Stimulated activated CD8-positive, alpha-beta memory T cell treated with anti-CD3 and anti-CD28 coated beads, Interleukin-15, amount 100 ng/mL, for 1 hour (primary cell): Measurements from ENCODE around the gene TMPRSS15.

Experiments
- DNase-seq: peaks from one replicate; pipeline ENCODE4 v3.0.0-alpha.2; 2020; ENCODE audit warnings: low read depth

TMPRSS15 gene

DNA sequence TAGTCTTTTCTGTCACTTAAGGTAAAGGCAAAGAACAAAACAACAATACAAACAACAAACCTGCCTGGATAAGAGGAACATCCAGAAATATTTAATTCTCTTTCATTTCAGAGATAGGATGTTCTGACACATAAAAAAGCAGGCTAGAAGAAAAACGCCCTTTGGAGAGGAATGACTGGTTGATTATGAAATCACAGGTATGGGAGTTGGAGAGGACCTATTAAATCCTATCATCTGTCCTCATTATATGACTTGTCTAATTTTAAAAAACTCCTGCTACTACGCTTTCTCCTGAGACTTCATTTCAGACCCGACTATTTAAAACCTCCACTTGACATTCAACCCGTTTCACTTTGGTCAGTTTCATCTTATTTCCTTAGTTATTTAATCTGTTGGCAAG is 54.1 kb downstream of the TMPRSS15 start:
- no peak for DNase-seq

DNA sequence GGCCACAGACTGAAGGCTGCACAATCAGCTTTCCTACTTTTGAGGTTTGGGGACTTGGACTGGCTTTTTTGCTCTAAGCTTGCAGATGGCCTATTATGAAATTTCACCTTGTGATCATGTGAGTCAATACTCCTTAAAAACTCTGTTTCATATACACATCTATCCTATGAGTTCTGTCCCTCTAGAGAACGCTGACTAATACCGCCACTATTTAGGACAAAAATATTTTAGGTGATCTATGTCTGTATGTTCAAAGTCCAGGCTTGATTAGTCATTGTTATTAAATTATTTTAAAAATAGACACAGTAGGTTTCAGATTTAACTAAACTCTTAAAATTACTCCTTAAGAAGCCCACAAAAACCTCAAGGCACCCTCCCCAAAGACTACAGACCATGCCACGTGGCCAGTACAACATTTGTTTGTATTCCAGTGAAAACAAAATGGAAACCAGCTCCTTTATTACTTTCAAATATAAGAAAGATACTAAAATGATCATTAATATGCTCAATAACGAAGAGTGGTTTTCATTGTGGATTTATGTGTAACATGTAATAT is 63.1 kb downstream of the TMPRSS15 start:
- no peak for DNase-seq

DNA sequence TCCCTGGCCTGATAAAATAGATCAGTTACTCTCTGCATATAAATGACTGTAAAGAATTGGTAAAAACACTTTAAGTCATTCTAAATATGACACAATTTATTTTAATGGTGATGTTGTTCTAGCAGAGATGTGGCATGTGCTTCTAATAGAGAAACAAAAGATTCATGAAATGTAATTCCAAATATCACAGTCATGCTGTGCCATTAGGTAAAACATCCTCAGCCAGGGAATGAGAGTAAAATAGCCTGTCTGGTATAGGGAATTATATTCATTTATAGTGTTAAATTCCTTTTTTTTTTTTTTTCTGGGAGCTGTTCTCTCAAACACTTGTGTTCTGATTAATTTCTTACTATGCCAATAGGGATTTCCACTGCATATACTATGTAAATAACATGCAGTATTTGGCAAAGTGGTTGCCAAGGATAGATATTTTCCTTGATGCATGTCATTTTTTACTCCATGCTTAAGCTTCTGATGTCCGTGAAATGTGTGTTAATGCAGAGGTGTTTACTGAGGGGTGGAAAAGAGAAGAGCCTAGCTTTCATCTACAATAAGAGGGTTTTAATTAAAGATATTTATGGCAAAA is 67.8 kb downstream of the TMPRSS15 start:
- no peak for DNase-seq

DNA sequence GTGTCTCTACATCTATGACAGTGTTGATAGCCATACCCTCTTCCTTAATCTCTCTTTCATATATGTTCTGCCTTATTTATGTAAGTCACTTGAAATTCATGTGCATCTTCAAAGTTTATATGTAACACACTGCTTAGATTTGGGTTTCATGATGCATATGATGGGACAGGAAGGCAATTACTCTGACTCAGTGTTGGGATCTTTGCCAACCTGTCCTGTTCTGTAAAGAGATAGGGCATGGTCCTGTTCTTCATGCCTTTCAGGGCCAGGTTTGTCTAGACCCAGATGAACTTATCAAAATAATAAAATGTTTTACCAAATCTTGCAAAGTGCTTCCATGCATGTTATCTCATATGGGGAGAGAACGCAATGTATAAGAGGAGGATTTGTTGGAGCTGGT is 69.5 kb downstream of the TMPRSS15 start:
- DNase-seq, result no peak

DNA sequence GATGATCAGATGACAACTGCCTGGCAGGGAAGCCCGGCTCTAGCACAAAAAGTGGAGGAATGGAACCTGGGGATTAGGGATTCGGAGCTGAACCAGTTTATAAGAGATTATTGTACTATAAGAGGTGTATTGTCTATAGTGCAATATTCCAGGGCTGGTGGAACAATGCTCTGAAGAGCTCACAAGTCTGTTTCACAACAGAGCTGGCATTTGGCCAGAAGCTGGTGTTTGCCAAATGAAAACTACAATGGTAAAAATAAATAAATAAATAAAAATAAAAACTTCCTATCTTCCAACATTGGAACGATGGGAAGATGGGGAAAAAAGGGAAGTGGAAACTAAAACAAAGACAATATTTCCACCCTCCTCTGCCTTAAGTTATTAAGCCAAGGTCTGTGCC is 85.4 kb downstream of the TMPRSS15 start:
- DNase-seq, result no peak

DNA sequence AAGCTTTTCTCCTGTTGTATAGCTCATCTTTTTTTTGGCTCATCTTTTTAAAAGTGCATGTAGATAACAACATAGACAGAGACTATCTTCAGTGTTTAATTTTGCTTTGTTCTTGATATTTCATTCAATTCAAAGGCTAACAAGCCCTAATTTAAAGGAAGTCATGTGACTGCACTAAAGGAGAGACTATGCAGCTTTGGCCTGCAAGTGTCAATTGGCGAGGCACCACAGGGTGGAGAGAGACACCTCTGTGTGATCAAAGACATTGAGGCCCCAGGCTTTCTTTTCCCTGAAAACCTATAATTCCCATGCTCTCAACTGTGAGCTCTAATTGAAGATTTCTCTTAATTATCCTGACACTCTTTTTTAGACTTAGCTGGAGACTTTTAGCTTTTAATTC is 105.4 kb downstream of the TMPRSS15 start:
- DNase-seq, result no peak

DNA sequence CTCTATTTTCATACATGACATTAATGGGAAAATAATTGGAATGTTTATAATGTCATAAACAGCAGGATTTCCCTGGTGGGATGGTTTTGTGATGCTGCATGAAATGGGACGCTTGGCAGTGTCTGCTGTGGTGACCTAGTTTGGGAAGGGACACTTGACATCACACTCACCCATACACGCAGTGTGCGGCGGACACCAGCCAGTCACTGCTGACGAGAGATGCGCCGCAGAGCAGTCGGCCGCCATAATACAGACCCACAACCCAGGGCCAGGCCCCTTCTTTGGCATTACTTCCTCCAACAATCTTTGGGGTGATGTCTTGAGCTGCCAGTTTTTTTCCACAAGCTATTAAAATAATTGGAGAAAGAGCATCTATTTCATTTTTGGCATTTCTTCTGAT is 109.5 kb downstream of the TMPRSS15 start:
- no peak for DNase-seq

DNA sequence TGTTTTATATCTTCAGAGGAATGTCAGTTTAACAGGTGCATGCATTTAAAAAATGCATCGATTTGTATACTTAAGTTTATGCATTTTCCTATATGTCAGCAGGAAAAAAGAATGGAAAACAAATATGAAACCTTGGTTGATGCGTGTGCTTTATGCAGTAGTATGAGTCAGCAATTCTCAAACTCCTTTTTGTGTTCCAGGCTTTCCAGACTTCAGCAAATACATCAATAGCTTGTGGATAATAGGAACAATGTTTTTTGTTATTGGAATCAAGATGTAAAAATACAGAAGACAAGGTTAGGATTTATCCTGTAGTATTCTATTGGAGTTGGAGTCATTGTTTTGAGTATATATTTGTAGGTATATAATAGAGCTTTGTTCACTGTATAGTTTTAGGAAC is 113.7 kb downstream of the TMPRSS15 start:
- no peak for DNase-seq

DNA sequence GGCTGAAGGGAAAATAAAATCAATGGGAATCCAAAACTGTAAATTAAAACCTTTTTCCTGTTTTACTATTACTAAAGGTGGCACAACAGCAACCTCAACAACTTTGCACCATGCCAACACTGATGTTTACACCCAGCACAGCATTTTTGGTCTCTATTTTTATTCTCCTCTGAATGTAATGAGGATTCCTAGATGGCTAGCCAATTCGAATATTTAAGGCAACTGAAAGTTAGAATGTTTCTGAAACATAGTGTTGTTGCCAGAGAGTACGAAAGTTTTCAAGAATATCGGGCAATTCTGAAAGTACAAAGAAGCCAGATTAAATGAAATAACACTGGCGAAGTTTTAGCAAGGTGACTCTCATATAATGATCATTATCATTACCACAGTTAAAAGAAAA is 118.2 kb downstream of the TMPRSS15 start:
- DNase-seq, result no peak

DNA sequence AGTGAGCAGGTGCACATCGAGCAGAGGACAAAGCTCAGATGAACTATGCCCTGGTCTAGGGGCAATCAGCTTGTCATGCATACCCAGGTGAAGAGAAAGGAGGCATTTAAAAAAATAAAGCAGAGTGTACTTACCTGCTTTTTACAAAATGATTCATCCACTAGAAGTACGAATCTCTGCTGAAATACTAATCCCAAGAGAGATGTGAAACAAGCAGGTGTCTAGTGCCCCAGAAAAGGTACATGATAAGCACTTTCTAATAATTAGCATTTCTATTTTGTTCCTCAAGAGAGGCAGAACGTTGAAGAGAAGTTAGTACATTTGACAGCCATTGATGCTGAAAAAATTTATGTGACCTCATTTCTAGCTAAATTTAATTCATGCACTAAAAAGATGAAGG is 127.8 kb downstream of the TMPRSS15 start:
- no peak for DNase-seq

DNA sequence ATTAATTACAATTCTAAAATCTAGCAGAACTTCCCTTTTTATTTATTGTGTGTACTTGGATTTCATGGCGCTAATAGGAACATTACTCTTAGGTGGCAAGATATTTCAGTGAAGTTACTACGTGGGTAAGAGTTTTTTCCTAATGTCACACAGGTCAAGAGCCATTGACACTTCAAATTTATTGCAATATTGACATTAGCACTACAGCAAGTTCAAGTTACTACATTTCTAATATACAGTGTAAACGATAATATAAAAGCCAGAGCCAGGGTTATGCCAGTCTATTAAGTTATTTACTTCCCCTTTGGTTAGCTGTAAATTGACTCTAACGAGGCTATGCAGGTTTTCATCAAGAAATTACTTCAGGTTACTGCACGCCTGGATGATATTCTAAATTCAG is 129.2 kb downstream of the TMPRSS15 start:
- DNase-seq, result no peak

DNA sequence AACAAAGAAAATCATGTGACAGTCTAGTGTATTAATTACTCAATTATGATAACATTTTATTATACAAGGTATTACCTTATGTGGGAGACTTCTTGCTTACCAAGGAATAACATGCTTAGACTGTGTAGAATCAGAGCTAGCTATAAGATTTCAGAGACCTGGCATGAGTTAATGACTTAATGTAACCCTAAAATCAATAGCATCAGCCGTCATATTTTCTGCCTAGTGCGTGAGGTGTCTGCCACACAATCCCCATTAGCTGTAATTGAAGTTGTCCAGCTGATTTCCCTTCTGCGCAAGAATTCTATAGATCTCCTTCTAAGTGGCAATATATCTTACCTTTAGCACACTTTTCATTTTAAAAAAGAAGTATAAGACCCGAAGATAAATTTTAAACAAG is 130.2 kb downstream of the TMPRSS15 start:
- no peak for DNase-seq

DNA sequence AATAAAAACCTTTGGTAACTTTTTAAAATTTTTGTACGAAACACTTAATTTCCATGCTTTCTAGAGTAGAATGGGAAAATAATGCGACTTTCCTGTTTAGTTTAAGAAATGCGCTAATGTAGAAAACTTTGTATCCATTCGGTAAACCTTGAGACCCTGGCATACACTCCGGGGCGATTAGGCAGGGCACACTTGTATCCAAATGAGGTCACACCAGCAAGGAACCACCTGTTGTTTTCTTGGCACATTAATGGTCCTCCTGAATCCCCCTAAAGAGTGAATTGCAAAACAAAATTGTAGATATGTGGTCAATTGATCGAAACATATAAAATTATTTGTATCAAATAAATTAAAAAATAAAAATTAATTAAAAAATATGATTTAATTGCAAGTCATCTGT is 133.7 kb downstream of the TMPRSS15 start:
- no peak for DNase-seq

DNA sequence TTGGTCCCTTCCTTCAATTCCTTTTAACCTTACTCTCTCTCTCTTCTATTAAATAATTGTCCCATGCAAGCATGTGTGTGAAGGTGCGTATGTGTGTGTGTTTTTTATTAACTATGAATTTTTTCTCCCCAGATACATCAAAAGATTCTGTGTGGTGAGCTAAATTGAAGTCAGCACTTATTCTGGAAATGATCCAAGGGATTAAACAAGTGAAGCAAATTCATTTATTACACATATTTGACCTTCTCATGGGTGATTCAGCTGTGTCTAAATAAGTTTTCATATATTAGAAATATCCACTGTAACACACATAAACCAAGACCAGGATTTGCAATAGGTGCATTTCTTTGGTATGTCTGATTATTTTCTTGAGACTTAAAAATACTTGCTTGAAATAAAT is 134.7 kb downstream of the TMPRSS15 start:
- no peak for DNase-seq

DNA sequence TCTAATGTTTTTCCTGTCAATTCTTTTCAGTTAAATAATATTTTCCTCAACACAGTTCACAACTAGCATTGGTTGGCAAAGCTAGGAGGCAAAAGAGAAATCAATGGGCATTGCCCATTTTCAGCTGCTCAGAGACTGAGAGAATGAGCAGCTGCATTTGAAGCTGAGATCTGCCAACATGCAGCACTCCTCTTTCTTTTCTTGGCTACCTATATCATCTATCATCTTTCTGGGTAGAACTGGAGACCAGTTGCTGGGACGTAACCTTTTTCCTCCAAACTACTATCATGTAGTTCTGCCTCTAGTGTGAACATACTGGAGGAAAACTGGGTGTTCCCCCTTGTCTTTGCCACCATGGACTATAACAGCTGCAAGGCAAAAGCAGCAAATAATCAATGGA is 136.1 kb downstream of the TMPRSS15 start:
- no peak for DNase-seq

DNA sequence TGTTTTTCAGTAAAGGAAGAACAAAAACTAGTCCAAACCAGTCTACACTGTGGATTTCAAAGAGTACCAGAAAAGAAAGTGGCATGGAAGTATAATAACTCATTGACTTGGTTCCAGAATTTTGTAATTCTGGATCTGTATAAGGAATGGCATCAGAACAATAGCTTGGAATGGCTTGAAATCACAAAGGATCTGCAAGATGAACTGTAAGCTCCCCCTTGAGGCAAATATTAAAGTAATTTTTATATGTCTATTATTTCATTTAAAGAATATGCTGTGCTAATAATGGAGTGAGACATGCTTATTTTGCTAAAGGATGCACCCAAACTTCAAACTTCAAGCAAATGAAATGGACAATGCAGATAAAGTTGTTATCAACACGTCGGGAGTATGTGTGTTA is 137.6 kb downstream of the TMPRSS15 start:
- no peak for DNase-seq

DNA sequence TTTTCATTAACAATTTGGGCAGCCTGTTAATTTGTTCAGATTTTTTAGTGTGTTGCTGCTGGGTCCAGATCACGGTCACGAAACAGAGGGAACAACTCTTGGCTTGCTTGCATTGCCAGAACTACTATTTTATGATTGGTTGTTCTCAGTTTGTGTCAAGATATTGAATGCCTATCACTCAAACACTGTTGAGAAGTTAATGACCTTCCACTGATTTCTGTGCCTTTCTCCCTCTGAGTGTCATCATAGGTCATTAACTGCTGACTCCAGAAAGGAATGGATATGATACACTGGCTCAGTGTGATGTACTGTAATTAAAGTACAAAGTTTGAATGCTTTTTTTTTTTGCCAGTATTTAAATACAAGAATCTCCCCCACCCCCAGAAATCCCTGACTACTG is 149.8 kb downstream of the TMPRSS15 start:
- DNase-seq, result no peak

DNA sequence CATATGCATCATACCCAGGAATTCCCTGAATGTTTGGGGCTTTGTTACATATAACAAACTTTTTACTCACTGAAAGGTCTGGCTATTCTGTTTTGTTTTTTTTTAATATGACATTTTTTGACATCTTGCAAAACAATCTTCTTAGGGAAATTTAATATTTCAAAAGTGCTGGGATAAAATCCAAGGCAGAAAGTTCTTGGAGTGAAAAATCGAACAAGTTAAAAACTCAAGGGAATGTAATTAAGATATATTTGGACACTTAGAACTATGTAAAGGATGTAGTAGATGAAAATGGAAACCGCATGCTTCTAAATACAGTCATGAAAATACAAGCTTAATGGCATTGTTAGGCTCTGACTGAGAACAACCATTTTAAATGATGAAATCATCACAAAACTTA is 150.4 kb downstream of the TMPRSS15 start:
- no peak for DNase-seq

DNA sequence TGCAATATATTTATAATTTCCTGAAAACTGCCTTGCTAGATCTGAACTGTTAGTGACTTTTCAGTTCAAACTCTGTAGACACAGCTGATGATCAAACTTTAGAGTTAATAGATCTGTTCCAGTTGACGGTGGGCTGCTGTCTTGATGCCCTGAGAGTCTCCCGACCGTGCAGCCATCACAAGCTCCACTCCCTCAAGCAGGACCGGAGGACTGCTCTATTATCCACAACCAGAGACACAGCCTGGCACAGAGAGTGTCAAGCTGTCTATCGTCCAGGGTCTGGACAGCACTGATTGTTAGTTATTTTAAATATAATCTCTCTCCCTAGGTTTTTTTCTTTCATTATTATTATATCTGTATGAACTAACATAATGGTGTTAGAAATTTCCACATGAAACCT is 150.9 kb downstream of the TMPRSS15 start:
- no peak for DNase-seq

DNA sequence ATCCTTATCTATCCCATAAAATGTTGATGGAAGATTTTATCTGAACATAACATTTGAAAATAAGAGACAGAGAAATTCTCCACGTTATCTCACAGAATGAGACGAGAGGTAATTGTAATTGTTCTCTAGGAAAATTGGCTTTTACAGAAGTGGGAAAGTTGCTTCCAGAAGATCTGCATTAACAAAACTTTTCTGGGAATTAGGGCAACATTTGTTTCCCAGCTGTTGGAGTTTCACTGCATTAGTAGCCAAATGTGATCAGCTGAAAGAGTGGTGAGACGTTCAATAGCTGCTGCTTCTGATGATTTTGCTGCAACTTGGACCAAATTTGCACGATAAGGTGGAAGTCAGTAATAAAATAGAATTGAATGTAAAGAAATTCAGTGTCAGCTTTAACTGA is 151.3 kb downstream of the TMPRSS15 start:
- DNase-seq, result no peak

DNA sequence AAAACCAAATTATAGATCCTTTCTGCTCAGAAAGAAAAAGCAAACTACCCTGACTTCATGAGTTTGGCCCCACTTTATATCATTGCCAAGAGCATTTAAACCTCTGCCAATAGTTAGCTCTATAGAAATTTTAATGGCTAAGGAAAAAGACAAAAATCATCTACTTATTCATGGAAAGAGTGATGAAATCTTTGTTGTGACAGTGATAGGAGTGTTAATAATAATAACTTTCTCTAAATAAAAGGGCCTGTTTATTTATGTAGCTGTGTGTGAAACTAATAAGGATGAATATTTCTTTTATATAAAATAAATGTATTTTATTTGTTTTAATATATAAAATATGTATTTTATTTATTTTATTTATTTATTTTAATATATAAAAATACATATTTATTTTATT is 152.5 kb downstream of the TMPRSS15 start:
- DNase-seq, result no peak

DNA sequence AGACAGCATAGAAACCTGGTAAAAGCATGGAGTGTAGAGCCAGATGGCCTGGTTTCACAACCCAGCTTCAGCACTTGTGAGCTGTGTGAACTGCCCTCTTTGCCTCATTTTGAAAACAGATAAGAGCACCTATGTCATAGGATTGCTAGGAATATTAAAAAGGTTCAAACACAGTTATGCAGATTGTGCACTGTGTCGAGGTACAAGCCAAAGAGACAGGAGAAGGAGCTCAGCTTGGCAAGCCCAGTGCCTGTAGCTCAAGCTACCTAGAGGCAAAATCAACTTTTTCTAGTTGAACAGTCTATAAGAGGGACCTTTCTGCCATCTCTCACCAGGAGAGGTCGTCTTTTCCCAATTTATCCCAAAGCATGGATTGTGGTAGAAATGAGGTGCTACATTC is 153.9 kb downstream of the TMPRSS15 start:
- no peak for DNase-seq

DNA sequence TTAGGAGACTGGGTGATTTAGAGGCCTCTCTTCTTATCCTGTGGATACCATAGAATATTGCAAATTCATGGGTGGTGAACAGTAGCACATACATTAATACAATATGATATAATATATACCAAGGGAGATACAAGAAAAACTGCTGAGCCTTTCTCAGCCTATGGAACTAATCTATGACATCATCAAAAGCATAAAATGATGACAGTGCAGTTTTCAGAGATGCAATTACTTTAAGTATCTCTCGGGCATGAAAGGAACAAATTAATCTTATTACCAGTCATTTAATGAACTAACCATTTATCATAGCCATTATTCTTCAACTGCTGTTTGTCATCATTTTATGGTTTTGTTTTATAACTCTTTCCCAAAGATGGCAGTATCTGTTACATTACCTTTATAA is 155.4 kb downstream of the TMPRSS15 start:
- DNase-seq, result no peak

DNA sequence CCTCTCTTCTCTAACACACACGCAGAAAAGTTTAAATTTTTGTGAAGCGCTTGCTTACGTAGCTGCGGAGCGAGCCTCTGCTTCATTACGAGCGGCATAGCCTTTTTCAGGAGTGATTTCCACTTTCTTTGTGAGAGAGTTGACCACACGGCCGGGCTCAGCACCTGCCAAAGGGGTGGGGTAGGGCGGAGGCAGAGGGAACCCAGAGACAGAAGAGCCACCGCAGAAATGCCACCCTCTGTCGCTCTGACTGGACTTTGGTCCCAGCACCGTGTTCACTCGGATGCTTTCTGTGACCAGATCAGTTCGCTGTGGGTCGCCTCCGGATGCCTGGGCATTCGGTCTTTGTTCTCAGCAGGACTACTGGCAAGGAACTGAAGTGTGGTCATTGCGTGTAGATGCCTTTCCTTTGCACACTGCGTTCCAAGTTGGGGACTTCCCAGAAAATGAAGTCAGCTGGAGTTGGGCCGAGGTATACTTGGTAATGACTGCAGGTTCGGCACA is 158.1 kb downstream of the TMPRSS15 start:
- DNase-seq, result no peak
